Measurements from ENCODE around the gene FOXN3. TPM values are rescaled to one million over a fixed set of nuclear protein-coding genes. Genes with fewer than 3 reads are reported as not detected.

The FOXN3 gene
- polyA plus RNA-seq, 1 donor from 2014 or later = 10.3 TPM

- no peaks in the 10 kb centered on the region for H3F3A ChIP-seq (ENCODE audit: insufficient read depth, low read length, poor library complexity, severe bottlenecking)
- H2AFZ ChIP-seq (ENCODE audit: low read depth, low read length) = no peak overlapping the region
- H4K20me1 ChIP-seq (ENCODE audit: insufficient read depth) = no peaks in the 10 kb centered on the region
- no peaks in the 10 kb centered on the region for H3K36me3 ChIP-seq (ENCODE audit: insufficient read depth, low read length)
- no peak overlapping the region for H3K4me2 ChIP-seq (ENCODE audit: low read length)
- no peak for TF ChIP-seq REST (IDR thresholded peaks at IDR 0.05; ENCODE audit: borderline replicate concordance)
- TF ChIP-seq EZH2 (IDR thresholded peaks at IDR 0.05; ENCODE audit: borderline replicate concordance, insufficient read depth, low read length, poor library complexity, severe bottlenecking) = no peak
- TF ChIP-seq CTCF (IDR thresholded peaks at IDR 0.05; ENCODE audit: poor library complexity, severe bottlenecking) = no peak
- TF ChIP-seq RAD21 (conservative IDR thresholded peaks at IDR 0.05) = no peak
- TF ChIP-seq SMC3 (conservative IDR thresholded peaks at IDR 0.05; ENCODE audit: poor library complexity) = no peak
- TF ChIP-seq EP300 (conservative IDR thresholded peaks at IDR 0.05; ENCODE audit: poor library complexity, severe bottlenecking) = no peak
- no peaks in the 10 kb centered on the region for H3K9me3 ChIP-seq (ENCODE audit: low read length)
- no peak overlapping the region for H3K9ac ChIP-seq (ENCODE audit: low read length)
- H3K79me2 ChIP-seq (replicated peaks; ENCODE audit: insufficient read depth, low read length) = peaks cover 5% of the 10 kb centered on the region
- H3K27me3 ChIP-seq (ENCODE audit: insufficient read depth, low read depth, low read length) = no peaks in the 10 kb centered on the region
- no peaks in the 10 kb centered on the region for H3K9me2 ChIP-seq (ENCODE audit: insufficient read depth, low read length)
- H3K27ac ChIP-seq (ENCODE audit: low read length) = no peak overlapping the region
- H3K4me3 ChIP-seq (ENCODE audit: low read length) = no peak overlapping the region
These were observed 57.4 kb downstream of the FOXN3 start for GRCh38 chr14:89359477-89360222.

- Histone ChIP-seq H3K9me3 (ENCODE audit: low read length) (no peaks in the 10 kb centered on the region), H3K9ac (ENCODE audit: low read length) (no peak overlapping the region), H3K27ac (ENCODE audit: low read length) (no peak overlapping the region), H4K20me1 (ENCODE audit: insufficient read depth) (no peaks in the 10 kb centered on the region), H3K9me2 (ENCODE audit: insufficient read depth, low read length) (no peaks in the 10 kb centered on the region), H3F3A (ENCODE audit: insufficient read depth, low read length, poor library complexity, severe bottlenecking) (no peaks in the 10 kb centered on the region), H3K36me3 (ENCODE audit: insufficient read depth, low read length) (no peaks in the 10 kb centered on the region), H3K4me2 (ENCODE audit: low read length) (no peak overlapping the region), H3K27me3 (ENCODE audit: insufficient read depth, low read depth, low read length) (no peaks in the 10 kb centered on the region), H3K79me2 (replicated peaks; ENCODE audit: insufficient read depth, low read length) (peaks cover 11% of the 10 kb centered on the region), H3K4me3 (ENCODE audit: low read length) (no peak overlapping the region), H2AFZ (ENCODE audit: low read depth, low read length) (no peak overlapping the region)
- no peak for TF ChIP-seq SMC3 (conservative IDR thresholded peaks at IDR 0.05; ENCODE audit: poor library complexity)
- TF ChIP-seq TAF1 (IDR thresholded peaks at IDR 0.05; ENCODE audit: low read depth) = no peak
- no peak for TF ChIP-seq REST (IDR thresholded peaks at IDR 0.05; ENCODE audit: borderline replicate concordance)
- TF ChIP-seq EZH2 (IDR thresholded peaks at IDR 0.05; ENCODE audit: borderline replicate concordance, insufficient read depth, low read length, poor library complexity, severe bottlenecking) = no peak
- TF ChIP-seq MXI1 (conservative IDR thresholded peaks at IDR 0.05; ENCODE audit: poor library complexity, severe bottlenecking) = no peak
- TF ChIP-seq POLR2AphosphoS5 (IDR thresholded peaks at IDR 0.05) = no peak
- TF ChIP-seq EP300 (conservative IDR thresholded peaks at IDR 0.05; ENCODE audit: poor library complexity, severe bottlenecking) = no peak
These were observed 59.3 kb downstream of the FOXN3 start for GRCh38 chr14:89357655-89358297.

All from neural cell (in vitro differentiated cells).